Stimulated activated CD8-positive, alpha-beta memory T cell treated with anti-CD3 and anti-CD28 coated beads, Interleukin-2, amount 100 ng/mL, for 1 hour (primary cell): Measurements from ENCODE around the gene LRRC23.
"Not testable (repeated sequence)": the region's sequence is repeated elsewhere in the genome, so short reads cannot be mapped to it uniquely, and the experiment has no call there.

Source experiments
- DNase-seq, 2 donors: peaks; one replicate each; pipeline ENCODE4 v3.0.0-alpha.2; 2020; ENCODE audit warnings: low read depth in 2 of 2

LRRC23 gene

GRCh38 chr12:6872073-6873048, 32.3 kb upstream of the LRRC23 start:
- peak; percentile 70 to 73 for DNase-seq

GRCh38 chr12:6873094-6874014, 31.3 kb upstream of the LRRC23 start, which contains the start of gene SPSB2:
SPSB2 (minus strand) TSS chr12:6873303; CDS start chr12:6872901, 402 bp downstream.
- peak; percentile 99 for DNase-seq

- not testable (repeated sequence) for DNase-seq
Observed at GRCh38 chr12:6874015-6874368, 30.6 kb upstream of the LRRC23 start.

GRCh38 chr12:6879824-6880223, 24.8 kb upstream of the LRRC23 start:
- DNase-seq = not testable (repeated sequence)

- DNase-seq = no peak
Observed at GRCh38 chr12:6883252-6883651, 21.4 kb upstream of the LRRC23 start.

GRCh38 chr12:6883683-6884082, 20.9 kb upstream of the LRRC23 start:
- no peak for DNase-seq

GRCh38 chr12:6884539-6884938, 20.1 kb upstream of the LRRC23 start:
- no peak for DNase-seq

GRCh38 chr12:6886206-6886999, 18.2 kb upstream of the LRRC23 start:
- DNase-seq = not testable (repeated sequence)

- DNase-seq = no peak
Observed at GRCh38 chr12:6887460-6887859, 17.2 kb upstream of the LRRC23 start.

GRCh38 chr12:6888360-6888759, 16.3 kb upstream of the LRRC23 start:
- no peak for DNase-seq

- DNase-seq = not testable (repeated sequence)
Observed at GRCh38 chr12:6888794-6889193, 15.8 kb upstream of the LRRC23 start.

GRCh38 chr12:6889775-6890573, 14.6 kb upstream of the LRRC23 start:
- DNase-seq = not testable (repeated sequence)

- peak; percentile 97 to 99 for DNase-seq
Observed at GRCh38 chr12:6890789-6891645, 13.6 kb upstream of the LRRC23 start.

- no peak for DNase-seq
Observed at GRCh38 chr12:6891646-6892001, 13.0 kb upstream of the LRRC23 start.

- DNase-seq = not testable (repeated sequence)
Observed at GRCh38 chr12:6892683-6893082, 11.9 kb upstream of the LRRC23 start.

GRCh38 chr12:6894321-6894720, 10.3 kb upstream of the LRRC23 start:
- no peak for DNase-seq

- no peak for DNase-seq
Observed at GRCh38 chr12:6896846-6897435, 7.7 kb upstream of the LRRC23 start.

GRCh38 chr12:6899427-6899826, 5.2 kb upstream of the LRRC23 start:
- no peak for DNase-seq

GRCh38 chr12:6899837-6900519, 4.6 kb upstream of the LRRC23 start:
- DNase-seq = no peak
